SK-N-SH (cell line): ENCODE data around the gene MAP1LC3B. TPM values are rescaled to one million over a fixed set of nuclear protein-coding genes. Genes with fewer than 3 reads are reported as not detected.

Experiments used
- CTCF ChIA-PET: fragments of 300-600, 350-600 bp; formaldehyde crosslinking; extraction: SDS; loops from one replicate; lab custom pipeline; 2021; lab: Yijun Ruan, JAX
- POLR2A ChIA-PET: fragments of 350-600 bp; sonication (Branson Sonifier 250); formaldehyde crosslinking; extraction: SDS; loops from one replicate; lab custom pipeline; 2020; ENCODE audit warnings: antibody characterized with exemption, inconsistent platforms; lab: Yijun Ruan, JAX
- DNase-seq: peaks from one replicate; pipeline ENCODE4 v3.0.0; 2012
- H2AFZ ChIP-seq: fragments of 200-600 bp; sonication (generic); 2 replicates; pipeline ENCODE4 v1.8.1; 2016; ENCODE audit warnings: antibody characterized with exemption, mild to moderate bottlenecking, low read depth
- H3F3A ChIP-seq: fragments of 200-600 bp; sonication (generic); replicated peaks from 2 replicates; pipeline ENCODE3; 2016; ENCODE audit warnings: antibody characterized with exemption, mild to moderate bottlenecking; ENCODE audit not compliant: insufficient read depth
- H3K27ac ChIP-seq, 2 experiments: fragments of 200-500 bp in 1 of 2; fragments of 200-600 bp in 1 of 2; sonication (Bioruptor generic) in 1 of 2; sonication (generic), shearing (Covaris generic) in 1 of 2; 2 replicates each; pipeline versions ENCODE4 v1.5.1 to v1.6.1; 2014 to 2016; ENCODE audit warnings: low read depth in 2 of 2, inconsistent platforms in 1 of 2, low read length in 1 of 2, mild to moderate bottlenecking in 1 of 2, mixed read lengths in 1 of 2
- H3K27me3 ChIP-seq: fragments of 200-600 bp; sonication (generic), shearing (Covaris generic); 2 replicates; pipeline ENCODE4 v1.6.1; 2016; ENCODE audit warnings: mixed run types; ENCODE audit not compliant: insufficient read depth
- H3K36me3 ChIP-seq, 2 experiments: fragments of 200-500 bp in 1 of 2; fragments of 200-600 bp in 1 of 2; sonication (Bioruptor generic) in 1 of 2; sonication (generic) in 1 of 2; replicated peaks in 1 of 2; 2 replicates each; pipeline versions ENCODE3 to v1.5.1; 2014 to 2016; ENCODE audit warnings: low read length in 1 of 2, mild to moderate bottlenecking in 1 of 2; ENCODE audit not compliant: insufficient read depth in 2 of 2, control insufficient read depth in 1 of 2
- H3K4me1 ChIP-seq, 2 experiments: fragments of 200-500 bp in 1 of 2; fragments of 200-600 bp in 1 of 2; sonication (Bioruptor generic) in 1 of 2; sonication (generic), shearing (Covaris generic) in 1 of 2; 2 replicates each; pipeline versions ENCODE4 v1.5.1 to v1.6.1; 2014 to 2016; ENCODE audit warnings: low read depth in 1 of 2, low read length in 1 of 2, mixed run types in 1 of 2; ENCODE audit not compliant: insufficient read depth in 2 of 2, control insufficient read depth in 1 of 2
- H3K4me2 ChIP-seq: fragments of 200-600 bp; sonication (generic), shearing (Covaris generic); 2 replicates; pipeline ENCODE4 v1.6.1; 2017; ENCODE audit warnings: mixed run types
- H3K4me3 ChIP-seq, 2 experiments: fragments of 200-500 bp in 1 of 2; fragments of 200-600 bp in 1 of 2; sonication (Bioruptor generic) in 1 of 2; sonication (generic), shearing (Covaris generic) in 1 of 2; 2 replicates each; pipeline versions ENCODE4 v1.5.1 to v1.8.1; 2014 to 2016; ENCODE audit warnings: low read depth in 2 of 2, inconsistent platforms in 1 of 2, low read length in 1 of 2, mild to moderate bottlenecking in 1 of 2, mixed read lengths in 1 of 2, moderate library complexity in 1 of 2
- H3K79me2 ChIP-seq: fragments of 200-600 bp; sonication (generic); 2 replicates; pipeline ENCODE4 v1.8.1; 2017; ENCODE audit warnings: mild to moderate bottlenecking; ENCODE audit not compliant: insufficient read depth
- H3K9ac ChIP-seq: fragments of 200-600 bp; sonication (generic); 2 replicates; pipeline ENCODE4 v1.6.1; 2017; ENCODE audit warnings: mixed run types
- H3K9me2 ChIP-seq: fragments of 200-600 bp; sonication (generic); 2 replicates; pipeline ENCODE4 v1.6.1; 2017; ENCODE audit warnings: mixed run types
- H3K9me3 ChIP-seq: fragments of 200-600 bp; sonication (generic); 2 replicates; pipeline ENCODE4 v1.6.1; 2017; ENCODE audit warnings: mixed run types, mild to moderate bottlenecking, moderate library complexity
- H4K20me1 ChIP-seq: fragments of 200-600 bp; sonication (generic); 2 replicates; pipeline ENCODE4 v1.6.1; 2017; ENCODE audit warnings: mild to moderate bottlenecking, mixed run types; ENCODE audit not compliant: insufficient read depth
- CTCF ChIP-seq: fragments of 200-600 bp; sonication (generic); IDR thresholded peaks from 2 replicates; pipeline ENCODE4 v1.6.1; 2017; ENCODE audit warnings: antibody characterized with exemption, mild to moderate bottlenecking, moderate library complexity
- EZH2phosphoT487 ChIP-seq: fragments of 200-600 bp; sonication (generic); IDR thresholded peaks from 2 replicates; pipeline ENCODE4 v1.6.1; 2017; ENCODE audit warnings: low read depth, mixed run types, mild to moderate bottlenecking, antibody characterized with exemption, moderate library complexity, borderline replicate concordance
- FOXJ3 ChIP-seq: sonication (generic); formaldehyde crosslinking; IDR thresholded peaks from 2 replicates; pipeline ENCODE4 v1.5.1; 2020; ENCODE audit warnings: mild to moderate bottlenecking, missing genetic modification reagents
- FOXM1 ChIP-seq: IDR thresholded peaks from 2 replicates; pipeline ENCODE4 v1.4.0; 2012; ENCODE audit warnings: low read depth, mild to moderate bottlenecking
- GABPA ChIP-seq: IDR thresholded peaks from 2 replicates; pipeline ENCODE4 v1.4.0; 2012; ENCODE audit warnings: low read depth, mild to moderate bottlenecking
- GATA2 ChIP-seq: sonication (generic); formaldehyde crosslinking; IDR thresholded peaks from 2 replicates; pipeline ENCODE4 v1.5.0; 2020; ENCODE audit warnings: mild to moderate bottlenecking, missing genetic modification reagents
- IRF3 ChIP-seq: fragments of 150-350 bp; IDR thresholded peaks from 2 replicates; pipeline ENCODE4 v1.6.1; 2016; ENCODE audit warnings: mild to moderate bottlenecking, low read depth, low read length
- JUND ChIP-seq: IDR thresholded peaks from 2 replicates; pipeline ENCODE4 v1.4.0; 2012
- MAX ChIP-seq: IDR thresholded peaks from 2 replicates; pipeline ENCODE4 v1.4.0; 2012; ENCODE audit warnings: low read depth
- MEF2A ChIP-seq: IDR thresholded peaks from 2 replicates; pipeline ENCODE4 v1.4.0; 2012; ENCODE audit warnings: low read depth, borderline replicate concordance
- PBX3 ChIP-seq: IDR thresholded peaks from 2 replicates; pipeline ENCODE4; 2012
- POLR2AphosphoS5 ChIP-seq: IDR thresholded peaks from 2 replicates; pipeline ENCODE4 v1.6.1; 2012; ENCODE audit warnings: low read depth, low read length
- RCOR1 ChIP-seq: fragments of 150-350 bp; IDR thresholded peaks from 2 replicates; pipeline ENCODE4 v1.6.1; 2017; ENCODE audit warnings: antibody characterized with exemption, low read length
- SMC3 ChIP-seq: IDR thresholded peaks from 2 replicates; pipeline ENCODE4 v1.6.1; 2012; ENCODE audit warnings: low read depth, low read length, improper control_type of control experiment
- TCF12 ChIP-seq: IDR thresholded peaks from 2 replicates; pipeline ENCODE4 v1.4.0; 2012
- USF2 ChIP-seq: fragments of 150-350 bp; IDR thresholded peaks from 2 replicates; pipeline ENCODE4 v1.6.1; 2017; ENCODE audit warnings: antibody characterized with exemption, low read length, low read depth, borderline replicate concordance
- ZBTB33 ChIP-seq: IDR thresholded peaks from 2 replicates; pipeline ENCODE4 v1.4.0; 2012; ENCODE audit warnings: low read depth, borderline replicate concordance
- WGBS: methylation state at CpG from one replicate; pipeline ENCODE4 v1.1.6; 2017; ENCODE audit warnings: low lambda C conversion rate; 5-methylcytosine and 5-hydroxymethylcytosine counted together
- polyA plus RNA-seq, 3 experiments: library from polyadenylated mRNA; depleted of rRNA; stranded (reverse); fragments of >200 nt; gene quantifications; 2 replicates each; pipeline ENCODE4 v1.2.3, GENCODE V29; 2012

Gene MAP1LC3B
- polyA plus RNA-seq, 1 of the 3 experiments (the other 2 are of a cell fraction) = 33.7 TPM

- Histone ChIP-seq H3K9me2 (no peaks in the 10 kb centered on the region), H3K79me2 (peaks cover 66% of the 10 kb centered on the region), H3K9me3 (no peaks in the 10 kb centered on the region), H3K4me1 (peaks cover 5% of the 10 kb centered on the region in 2 experiments; a peak in 2 of 4 replicates), H3K4me2 (no peak overlapping the region), H3K4me3 (no peak overlapping the region), H3K9ac (no peak overlapping the region), H3F3A (peaks cover 7% of the 10 kb centered on the region), H2AFZ (no peak overlapping the region), H3K27ac (peak overlapping the region in 1 of 2 experiments; percentile 18; a peak in 2 of 4 replicates), H4K20me1 (peaks cover 3% of the 10 kb centered on the region), H3K36me3 (peaks cover 10 to 28% of the 10 kb centered on the region in 2 experiments), H3K27me3 (no peaks in the 10 kb centered on the region)
- ChIA-PET POLR2A (no interaction called here), CTCF (interaction anchor here (1.0 to 3.8 kb wide), 3 partner anchors 16 to 25 kb away, joined by 3 to 13 read pairs (median 4); no protein-coding TSS in a partner anchor)
- no peak for DNase-seq
- no peak for TF ChIP-seq FOXJ3
- TF ChIP-seq POLR2AphosphoS5 = no peak
- TF ChIP-seq GABPA = no peak
- TF ChIP-seq MEF2A = no peak
- TF ChIP-seq CTCF = no peak
- no peak for TF ChIP-seq EZH2phosphoT487
- no peak for TF ChIP-seq RCOR1
- no peak for TF ChIP-seq PBX3
- no peak for TF ChIP-seq FOXM1
- TF ChIP-seq GATA2 = no peak
- TF ChIP-seq USF2 = no peak
- no peak for TF ChIP-seq MAX
- TF ChIP-seq SMC3 = no peak
- TF ChIP-seq ZBTB33 = no peak
- TF ChIP-seq JUND = no peak
- no peak for TF ChIP-seq TCF12
- TF ChIP-seq IRF3 = no peak
- 95% methylated on average over 4 of the region's 4 CpGs for WGBS
Observed at GRCh38 chr16:87442581-87442966, 50.4 kb downstream of the MAP1LC3B start.
